Duodenal mucosa (tissue), 2 donors: ENCODE measurements around the gene XXYLT1.
"Not testable (repeated sequence)": the region's sequence is repeated elsewhere in the genome, so short reads cannot be mapped to it uniquely, and the experiment has no call there.

Experiments
- H3K27ac ChIP-seq: one replicate; pipeline ENCODE4 v1.7.0; 2013; ENCODE audit warnings: low read depth, low read length
- H3K27me3 ChIP-seq, 2 donors: one replicate each; pipeline ENCODE4 v1.7.0; 2013; ENCODE audit warnings: low read length in 2 of 2, control low read depth in 1 of 2; ENCODE audit not compliant: insufficient read depth in 2 of 2, control insufficient read depth in 1 of 2
- H3K36me3 ChIP-seq, 2 donors: one replicate each; pipeline ENCODE4 v1.7.0; 2013; ENCODE audit warnings: low read length in 2 of 2, control low read depth in 1 of 2; ENCODE audit not compliant: insufficient read depth in 2 of 2, control insufficient read depth in 1 of 2
- H3K4me1 ChIP-seq, 2 donors: one replicate each; pipeline ENCODE4 v1.7.0; 2013; ENCODE audit warnings: low read length in 2 of 2, control low read depth in 1 of 2; ENCODE audit not compliant: insufficient read depth in 2 of 2, control insufficient read depth in 1 of 2
- H3K4me3 ChIP-seq, 2 donors: one replicate each; pipeline ENCODE4 v1.7.0; 2013; ENCODE audit warnings: low read length in 2 of 2, low read depth in 1 of 2
- H3K9ac ChIP-seq, 2 donors: one replicate each; pipeline ENCODE4 v1.7.0; 2013; ENCODE audit warnings: low read length in 2 of 2, low read depth in 1 of 2
- H3K9me3 ChIP-seq, 2 donors: one replicate each; pipeline ENCODE4 v1.7.0; 2013; ENCODE audit warnings: low read length in 2 of 2, control low read depth in 1 of 2; ENCODE audit not compliant: control insufficient read depth in 1 of 2

Gene XXYLT1

DNA sequence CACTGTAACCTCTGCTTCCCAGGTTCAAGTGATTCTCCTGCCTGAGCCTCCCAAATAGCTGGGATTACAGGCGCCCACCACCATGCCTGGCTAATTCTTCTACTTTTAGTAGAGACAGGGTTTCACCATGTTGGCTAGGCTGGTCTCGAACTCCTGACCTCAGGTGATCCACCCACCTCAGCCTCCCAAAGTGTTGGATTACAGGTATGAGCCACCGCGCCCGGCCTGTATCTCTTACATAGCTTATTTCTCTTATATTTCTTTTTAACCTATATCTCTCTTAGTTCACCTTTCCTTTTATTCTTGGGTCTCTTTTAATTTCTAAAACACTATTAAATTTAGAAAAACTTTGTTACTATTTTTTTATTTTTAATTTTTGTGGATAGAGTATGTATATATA lies 42.1 kb downstream of the XXYLT1 start:
- not testable (repeated sequence) for H3K27me3 ChIP-seq, H3K9ac ChIP-seq, H3K4me3 ChIP-seq, H3K27ac ChIP-seq, H3K9me3 ChIP-seq, H3K4me1 ChIP-seq, H3K36me3 ChIP-seq

DNA sequence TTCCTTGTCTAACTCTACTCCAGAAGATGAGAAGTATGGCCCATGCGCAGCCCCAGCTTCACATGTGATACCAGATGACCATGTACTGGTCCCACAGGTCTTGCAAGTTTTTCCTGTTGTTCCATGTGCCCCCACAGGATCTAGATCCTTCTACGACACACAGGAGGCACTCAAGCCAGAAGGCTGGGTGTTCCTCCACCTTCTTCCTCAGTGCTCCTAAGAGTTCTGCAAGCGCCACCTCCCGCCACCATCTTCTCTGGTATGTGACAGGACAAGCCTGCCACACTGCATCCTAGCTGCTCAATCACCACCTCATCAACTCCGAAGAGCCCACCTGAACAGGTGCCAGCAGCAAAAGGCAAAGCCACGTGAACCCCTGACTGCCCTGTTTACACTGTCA lies 43.1 kb downstream of the XXYLT1 start:
- Histone ChIP-seq H3K36me3 (no peaks in the 10 kb centered on the region), H3K4me3 (no peak overlapping the region), H3K27me3 (no peaks in the 10 kb centered on the region), H3K9me3 (no peaks in the 10 kb centered on the region), H3K4me1 (no peaks in the 10 kb centered on the region), H3K27ac (no peak overlapping the region), H3K9ac (no peak overlapping the region)

DNA sequence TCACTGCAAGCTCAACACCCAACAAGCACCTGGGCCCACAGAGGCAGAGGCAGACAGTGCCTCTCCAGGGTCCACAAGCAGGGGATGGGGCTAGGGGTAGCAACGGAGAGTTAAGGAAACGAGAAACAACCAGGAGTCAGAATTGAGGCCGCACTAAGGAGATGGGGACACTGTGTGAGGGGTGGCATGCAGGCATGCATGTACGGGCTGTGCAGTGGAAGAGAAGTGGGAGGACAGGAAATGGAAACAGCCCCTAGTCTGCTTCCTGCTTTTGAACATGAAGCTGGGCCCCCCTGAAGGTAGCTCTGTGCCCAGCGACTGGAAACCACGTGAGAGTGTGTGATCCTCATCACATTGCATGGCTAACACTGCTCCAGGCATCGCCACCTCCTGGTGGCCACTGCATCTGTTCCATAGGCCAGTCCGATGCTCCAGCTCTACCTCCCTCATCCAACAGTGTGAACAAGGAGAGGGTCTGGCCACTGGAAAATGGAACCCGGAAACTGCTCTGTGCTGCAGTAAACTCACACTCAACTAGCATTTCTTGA lies 44.0 kb downstream of the XXYLT1 start:
- Histone ChIP-seq H3K36me3 (no peaks in the 10 kb centered on the region), H3K27me3 (no peaks in the 10 kb centered on the region), H3K9me3 (no peaks in the 10 kb centered on the region), H3K9ac (no peak overlapping the region), H3K27ac (no peak overlapping the region), H3K4me3 (no peak overlapping the region), H3K4me1 (no peaks in the 10 kb centered on the region)

DNA sequence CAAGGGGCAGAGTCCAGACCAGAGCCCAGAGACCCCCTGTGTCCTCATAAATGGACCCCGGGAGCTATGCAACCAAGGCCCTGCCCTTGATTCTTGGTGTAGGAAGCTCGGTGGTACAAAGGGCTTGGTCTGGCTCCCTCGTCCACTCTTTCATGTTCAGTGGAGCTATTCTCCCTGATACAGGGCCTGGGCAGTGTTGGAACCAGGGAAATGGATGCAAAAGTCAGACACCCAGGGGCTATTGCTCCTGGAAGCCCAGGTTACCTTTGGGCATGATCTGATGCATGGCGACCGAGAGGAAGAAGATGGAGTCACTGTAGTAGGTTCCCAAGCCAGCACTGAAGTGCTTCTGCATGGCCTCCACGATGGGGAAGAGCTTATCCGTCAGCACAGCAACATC lies 44.5 kb downstream of the XXYLT1 start:
- Histone ChIP-seq H3K4me3 (no peak overlapping the region), H3K27ac (no peak overlapping the region), H3K36me3 (no peaks in the 10 kb centered on the region), H3K9me3 (no peaks in the 10 kb centered on the region), H3K4me1 (no peaks in the 10 kb centered on the region), H3K9ac (no peak overlapping the region), H3K27me3 (no peaks in the 10 kb centered on the region)

DNA sequence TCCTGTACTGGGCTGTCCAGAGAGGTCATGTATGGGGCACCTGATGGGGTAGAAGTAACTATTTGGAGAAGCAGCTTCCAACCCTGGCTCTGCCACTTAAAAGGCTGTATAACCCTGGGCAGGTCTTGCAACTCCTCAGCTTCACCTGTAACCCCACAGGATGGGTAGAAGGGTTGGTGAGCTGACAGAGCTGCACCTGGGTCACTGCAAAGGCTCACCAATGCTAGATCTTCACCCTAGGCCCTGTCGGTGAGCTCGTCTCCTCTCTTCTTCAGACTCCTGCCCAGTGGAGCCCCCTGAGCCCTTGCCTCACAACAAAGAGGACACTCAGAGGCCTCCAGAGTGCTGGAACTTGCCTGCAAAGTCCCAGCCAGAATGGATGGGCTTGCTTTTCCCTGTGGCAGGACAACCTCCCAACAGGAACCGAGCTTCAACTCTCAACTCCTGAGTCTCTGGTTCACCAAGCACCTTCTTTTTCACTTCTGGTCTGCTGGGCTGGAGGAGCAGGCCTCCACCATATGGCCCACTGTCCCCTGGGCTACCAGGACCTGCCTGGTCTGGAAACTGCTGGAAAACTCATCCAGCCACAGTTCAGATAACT lies 45.9 kb downstream of the XXYLT1 start:
- Histone ChIP-seq H3K9me3 (no peaks in the 10 kb centered on the region), H3K4me1 (no peaks in the 10 kb centered on the region), H3K9ac (peak overlapping the region in 1 of 2 donors; percentile 12), H3K27me3 (no peaks in the 10 kb centered on the region), H3K36me3 (no peaks in the 10 kb centered on the region), H3K27ac (no peak overlapping the region), H3K4me3 (no peak overlapping the region)

DNA sequence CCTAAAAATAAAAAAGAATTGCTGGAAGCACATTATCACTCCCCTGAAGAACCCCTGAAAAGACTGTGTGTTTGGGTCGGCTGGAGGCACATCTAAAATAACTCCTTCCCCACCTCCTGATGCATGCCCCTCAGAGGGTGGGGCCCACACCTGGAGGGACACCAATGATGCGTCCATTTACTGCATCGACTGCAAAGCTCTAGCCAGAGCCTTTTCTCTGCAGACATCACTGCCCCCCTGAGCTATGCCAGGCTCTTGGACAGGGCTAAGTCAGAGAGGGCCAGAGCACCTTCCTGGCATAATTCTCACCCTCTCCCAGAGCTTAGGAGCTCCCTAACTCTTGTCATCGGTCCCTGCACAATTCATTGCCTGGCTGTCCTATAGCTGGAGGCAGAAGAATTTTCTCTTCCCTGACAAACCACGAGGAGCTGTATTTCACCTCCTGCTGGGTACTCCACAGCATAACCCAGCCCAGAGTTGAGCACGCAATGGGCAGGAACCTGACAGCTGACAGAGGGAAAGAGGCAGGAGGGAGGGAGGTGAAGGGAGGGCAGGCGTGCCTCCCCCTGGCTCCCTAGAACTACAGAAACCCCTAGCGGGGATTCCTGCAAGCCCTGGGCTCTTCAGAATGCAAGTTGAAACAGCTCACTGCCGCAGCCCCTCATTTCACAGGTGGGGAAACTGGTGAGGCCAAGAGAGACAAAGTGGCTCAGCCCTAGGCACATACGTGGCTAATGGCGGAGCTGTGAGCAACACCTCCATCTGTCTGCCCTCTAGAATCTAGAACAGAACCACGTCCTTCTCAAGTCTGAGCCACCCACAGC lies 46.6 kb downstream of the XXYLT1 start:
- Histone ChIP-seq H3K9me3 (no peaks in the 10 kb centered on the region), H3K9ac (no peak overlapping the region), H3K4me1 (no peaks in the 10 kb centered on the region), H3K27me3 (no peaks in the 10 kb centered on the region), H3K36me3 (no peaks in the 10 kb centered on the region), H3K4me3 (no peak overlapping the region), H3K27ac (no peak overlapping the region)

DNA sequence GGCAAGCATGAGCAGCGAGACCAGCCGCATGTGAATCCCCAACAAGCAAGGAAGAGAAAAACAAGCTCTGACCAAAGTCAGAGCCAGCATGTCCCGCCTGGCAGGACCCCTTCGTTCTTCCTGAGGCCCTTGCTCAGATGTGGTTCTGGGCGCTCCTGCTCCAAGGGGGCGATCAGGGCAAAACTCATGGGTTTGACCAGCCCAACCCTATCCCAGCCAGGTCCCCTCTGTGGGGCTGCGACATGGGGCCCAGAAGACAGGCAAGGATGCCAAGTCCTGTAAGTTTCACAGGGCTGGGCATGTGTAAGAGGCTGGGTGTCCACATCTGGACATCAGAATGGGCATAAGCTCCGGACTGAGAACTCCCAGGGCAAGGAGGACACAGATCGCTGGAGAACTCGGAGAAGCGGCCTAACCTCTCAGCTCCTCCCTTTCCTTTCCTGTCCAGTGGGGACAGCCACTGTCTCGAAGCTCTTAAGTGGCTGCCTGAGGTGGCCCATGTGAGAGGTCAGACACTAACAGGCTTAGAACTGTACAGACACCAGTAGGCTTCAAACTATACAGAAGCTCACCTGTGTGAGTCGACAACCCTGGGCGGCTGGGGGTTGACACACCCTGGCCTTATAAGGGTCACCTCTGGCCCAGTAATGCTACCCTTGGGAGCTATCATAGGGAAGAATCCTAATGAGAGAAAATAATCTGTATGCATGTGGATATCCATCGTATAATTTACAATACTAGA lies 48.9 kb downstream of the XXYLT1 start:
- no peak overlapping the region for H3K9ac ChIP-seq
- no peaks in the 10 kb centered on the region for H3K27me3 ChIP-seq
- no peaks in the 10 kb centered on the region for H3K4me1 ChIP-seq
- H3K9me3 ChIP-seq: no peaks in the 10 kb centered on the region
- no peak overlapping the region for H3K27ac ChIP-seq
- no peaks in the 10 kb centered on the region for H3K36me3 ChIP-seq
- no peak overlapping the region for H3K4me3 ChIP-seq

DNA sequence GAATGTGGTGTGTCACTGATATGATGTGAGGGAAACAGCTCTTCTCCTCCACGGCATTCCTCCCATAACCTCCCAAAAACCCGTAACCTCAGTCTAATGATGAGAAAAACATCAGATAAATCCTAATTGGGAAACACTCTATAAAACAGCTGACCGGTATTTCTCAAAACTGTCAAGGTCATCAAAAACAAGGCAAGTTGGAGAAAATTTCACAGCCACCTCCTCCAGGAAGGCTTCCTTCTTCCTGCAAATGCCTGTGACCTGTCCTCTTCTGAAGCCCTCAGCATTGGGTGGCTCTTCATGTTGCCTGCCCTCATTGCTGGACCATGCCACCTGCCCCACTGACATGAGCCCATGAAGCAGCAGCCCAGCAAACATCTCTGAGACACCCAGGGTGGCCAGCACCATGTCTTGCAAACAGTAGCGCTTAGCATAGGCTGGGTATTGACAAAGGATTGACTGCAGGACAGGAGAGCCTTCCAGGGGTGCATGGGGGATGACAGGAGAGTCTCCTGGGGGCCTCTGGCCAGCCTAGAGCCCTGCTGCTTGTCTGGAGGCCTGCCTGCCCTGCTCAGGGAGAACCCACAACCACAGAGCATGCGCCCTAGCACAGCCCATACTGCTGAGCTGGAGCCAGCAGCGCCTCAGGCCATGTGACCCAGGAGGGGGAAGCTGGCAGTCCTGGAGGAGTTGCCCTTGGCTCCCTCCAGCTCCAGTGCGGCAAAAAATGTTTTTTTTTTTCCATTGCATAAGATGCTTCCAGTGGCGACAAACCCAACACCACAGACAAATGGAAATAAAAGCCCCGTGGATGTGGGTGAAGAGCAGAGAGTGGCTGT lies 49.7 kb downstream of the XXYLT1 start:
- Histone ChIP-seq H3K4me3 (no peak overlapping the region), H3K36me3 (no peaks in the 10 kb centered on the region), H3K27me3 (no peaks in the 10 kb centered on the region), H3K9ac (no peak overlapping the region), H3K27ac (no peak overlapping the region), H3K9me3 (no peaks in the 10 kb centered on the region), H3K4me1 (no peaks in the 10 kb centered on the region)

DNA sequence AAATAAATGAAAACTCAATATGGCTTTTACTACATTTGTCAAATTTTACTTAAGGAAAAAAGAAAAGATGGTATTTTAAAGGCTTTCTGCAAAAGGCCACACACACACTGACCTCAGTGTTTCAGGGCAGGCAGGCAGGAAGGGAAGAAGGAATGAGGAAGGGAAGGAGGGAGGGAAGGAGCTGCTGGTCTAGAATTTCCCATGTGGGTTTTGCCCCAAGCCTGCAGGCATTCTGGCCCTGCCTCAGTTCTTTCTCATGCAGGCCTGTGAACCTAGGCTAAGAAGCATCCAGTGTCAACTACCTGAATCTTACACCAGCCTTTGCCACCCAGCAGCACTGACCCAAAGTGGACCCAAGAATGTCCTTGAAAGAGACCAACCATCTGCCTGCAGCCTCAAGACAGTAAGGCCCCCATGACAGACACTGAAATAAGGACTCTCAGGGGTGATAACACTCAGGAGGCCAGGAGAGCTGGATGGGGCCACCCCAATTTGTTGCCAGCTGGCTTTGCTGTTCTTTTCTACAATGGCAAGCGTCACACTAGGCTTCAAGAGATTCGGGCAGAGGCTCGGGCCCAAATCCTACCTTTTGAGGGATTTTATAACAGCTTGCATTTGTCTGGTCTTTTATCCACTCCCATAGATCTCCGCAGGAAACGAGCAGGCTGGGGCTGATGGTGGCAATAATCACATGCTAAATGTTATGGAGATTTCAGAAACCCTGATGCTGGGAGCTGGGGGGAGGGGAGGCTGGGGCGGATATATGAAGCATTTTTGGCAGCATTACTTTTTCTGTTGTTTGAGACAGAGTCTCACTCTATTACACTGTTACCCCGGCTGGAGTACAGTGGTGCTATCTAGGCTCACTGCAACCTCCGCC lies 51.4 kb downstream of the XXYLT1 start:
- Histone ChIP-seq H3K27me3 (no peaks in the 10 kb centered on the region), H3K36me3 (no peaks in the 10 kb centered on the region), H3K27ac (no peak overlapping the region), H3K9ac (no peak overlapping the region), H3K9me3 (no peaks in the 10 kb centered on the region), H3K4me1 (no peaks in the 10 kb centered on the region), H3K4me3 (no peak overlapping the region)
